ENCODE results near the gene TVP23A.

TVP23A gene

GRCh38 chr16:10828851-10829366, 10.3 kb upstream of the TVP23A start:
- no peak for TF ChIP-seq ZNF274 (IDR thresholded peaks at IDR 0.05; ENCODE audit: low read depth, low read length)
- H3K4me3 ChIP-seq (ENCODE audit: low read length), result no peak overlapping the region

GRCh38 chr16:10827691-10828341, 9.2 kb upstream of the TVP23A start:
- no peak for TF ChIP-seq ZNF274 (IDR thresholded peaks at IDR 0.05; ENCODE audit: low read depth, low read length)
- no peak overlapping the region for H3K4me3 ChIP-seq (ENCODE audit: low read length)

GRCh38 chr16:10824111-10824893, 5.7 kb upstream of the TVP23A start:
- no peak for TF ChIP-seq ZNF274 (IDR thresholded peaks at IDR 0.05; ENCODE audit: low read depth, low read length)
- no peak overlapping the region for H3K4me3 ChIP-seq (ENCODE audit: low read length)

- H3K4me3 ChIP-seq (ENCODE audit: low read length), result no peak overlapping the region
- TF ChIP-seq ZNF274 (IDR thresholded peaks at IDR 0.05; ENCODE audit: low read depth, low read length), result no peak
Observed at GRCh38 chr16:10822702-10823101, 4.1 kb upstream of the TVP23A start.

GRCh38 chr16:10820546-10820945, 2.0 kb upstream of the TVP23A start:
- no peak overlapping the region for H3K4me3 ChIP-seq (ENCODE audit: low read length)
- no peak for TF ChIP-seq ZNF274 (IDR thresholded peaks at IDR 0.05; ENCODE audit: low read depth, low read length)

GRCh38 chr16:10817514-10817913, 1.1 kb downstream of the TVP23A start:
- no peak for TF ChIP-seq ZNF274 (IDR thresholded peaks at IDR 0.05; ENCODE audit: low read depth, low read length)
- no peak overlapping the region for H3K4me3 ChIP-seq (ENCODE audit: low read length)

GRCh38 chr16:10813099-10813455, 5.5 kb downstream of the TVP23A start:
- peak overlapping the region; percentile 3; the same call in 1 of the 2 replicates for H3K4me3 ChIP-seq (ENCODE audit: low read length)
- TF ChIP-seq ZNF274 (IDR thresholded peaks at IDR 0.05; ENCODE audit: low read depth, low read length), result no peak

- TF ChIP-seq ZNF274 (IDR thresholded peaks at IDR 0.05; ENCODE audit: low read depth, low read length), result no peak
- H3K4me3 ChIP-seq (ENCODE audit: low read length), result peak overlapping the region; percentile 3; the same call in 1 of the 2 replicates
Observed at GRCh38 chr16:10812312-10813098, 6.1 kb downstream of the TVP23A start.

GRCh38 chr16:10809706-10810105, 8.9 kb downstream of the TVP23A start:
- H3K4me3 ChIP-seq (ENCODE audit: low read length), result no peak overlapping the region
- no peak for TF ChIP-seq ZNF274 (IDR thresholded peaks at IDR 0.05; ENCODE audit: low read depth, low read length)

- no peak for TF ChIP-seq ZNF274 (IDR thresholded peaks at IDR 0.05; ENCODE audit: low read depth, low read length)
- H3K4me3 ChIP-seq (ENCODE audit: low read length), result no peak overlapping the region
Observed at GRCh38 chr16:10808850-10809249, 9.7 kb downstream of the TVP23A start.

- TF ChIP-seq ZNF274 (IDR thresholded peaks at IDR 0.05; ENCODE audit: low read depth, low read length), result no peak
- H3K4me3 ChIP-seq (ENCODE audit: low read length), result no peak overlapping the region
Observed at GRCh38 chr16:10808218-10808617, 10.4 kb downstream of the TVP23A start.

- no peak overlapping the region for H3K4me3 ChIP-seq (ENCODE audit: low read length)
- TF ChIP-seq ZNF274 (IDR thresholded peaks at IDR 0.05; ENCODE audit: low read depth, low read length), result no peak
Observed at GRCh38 chr16:10806698-10807097, 11.9 kb downstream of the TVP23A start.

GRCh38 chr16:10805334-10805733, 13.3 kb downstream of the TVP23A start:
- no peak for TF ChIP-seq ZNF274 (IDR thresholded peaks at IDR 0.05; ENCODE audit: low read depth, low read length)
- no peak overlapping the region for H3K4me3 ChIP-seq (ENCODE audit: low read length)

GRCh38 chr16:10799736-10800135, 18.9 kb downstream of the TVP23A start:
- no peak for TF ChIP-seq ZNF274 (IDR thresholded peaks at IDR 0.05; ENCODE audit: low read depth, low read length)

More at GRCh38 chr16:10799736-10800135, 18.9 kb downstream of the TVP23A start:
- no peak overlapping the region for H3K4me3 ChIP-seq (ENCODE audit: low read length)
